HEK293T (cell line): ENCODE data around the gene SHH.

Experiments used
- ARNT ChIP-seq: fragments of 450-650 bp; IDR thresholded peaks from 2 replicates; pipeline ENCODE4 v1.6.1; 2017; ENCODE audit warnings: mild to moderate bottlenecking
- BHLHE40 ChIP-seq: fragments of 450-650 bp; IDR thresholded peaks from 2 replicates; pipeline ENCODE4 v1.6.1; 2016; ENCODE audit warnings: mild to moderate bottlenecking, moderate library complexity, borderline replicate concordance
- FOXK2 ChIP-seq: fragments of 450-650 bp; IDR thresholded peaks from 2 replicates; pipeline ENCODE4 v1.6.1; 2016; ENCODE audit warnings: mild to moderate bottlenecking
- FOXM1 ChIP-seq: fragments of 450-650 bp; IDR thresholded peaks from 2 replicates; pipeline ENCODE4 v1.6.1; 2017; ENCODE audit warnings: mild to moderate bottlenecking, borderline replicate concordance
- HDGF ChIP-seq: fragments of 450-650 bp; IDR thresholded peaks from 2 replicates; pipeline ENCODE4 v1.6.1; 2017; ENCODE audit warnings: antibody characterized with exemption, borderline replicate concordance
- NFRKB ChIP-seq: fragments of 450-650 bp; IDR thresholded peaks from 2 replicates; pipeline ENCODE4 v1.6.1; 2016; ENCODE audit warnings: mild to moderate bottlenecking, moderate library complexity
- SP1 ChIP-seq: fragments of 450-650 bp; IDR thresholded peaks from 2 replicates; pipeline ENCODE4 v1.6.1; 2017
- SUZ12 ChIP-seq: fragments of 450-650 bp; IDR thresholded peaks from 2 replicates; pipeline ENCODE4 v1.6.1; 2016; ENCODE audit warnings: mild to moderate bottlenecking

DNA sequence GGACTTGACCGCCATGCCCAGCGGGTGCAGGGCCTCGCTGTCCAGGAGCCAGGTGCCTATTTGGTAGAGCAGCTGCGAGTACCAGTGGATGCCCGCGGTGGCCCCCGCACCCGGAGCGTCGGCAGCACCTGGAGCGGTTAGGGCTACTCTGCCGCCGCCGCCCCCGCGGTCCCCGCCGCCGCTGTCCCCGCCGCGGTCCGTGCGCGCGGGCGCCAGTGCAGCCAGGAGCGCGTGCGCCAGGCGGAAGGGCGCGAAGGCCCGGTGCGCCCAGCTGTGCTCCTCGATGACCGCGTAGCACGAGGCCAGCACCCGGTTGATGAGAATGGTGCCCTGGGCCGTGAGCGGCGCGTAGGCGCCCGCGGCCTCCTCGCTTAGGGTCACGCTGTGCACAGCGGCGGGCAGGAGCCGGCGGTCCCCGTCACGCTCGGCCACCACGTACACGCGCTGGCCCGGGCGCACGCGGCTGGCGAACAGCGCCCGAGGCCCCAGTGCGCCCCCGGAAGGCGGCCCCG, 9.3 kb downstream of the SHH start:
- TF ChIP-seq ARNT (no peak), FOXK2 (no peak), SP1 (no peak), NFRKB (no peak), SUZ12 (no peak), FOXM1 (no peak), BHLHE40 (no peak), HDGF (no peak)
